SK-N-SH (cell line): ENCODE data around the gene BMAL1.

ENCODE experiments used
- CTCF ChIP-seq: fragments of 200-600 bp; sonication (generic); IDR thresholded peaks from 2 replicates; pipeline ENCODE4 v1.6.1; 2017; ENCODE audit warnings: antibody characterized with exemption, mild to moderate bottlenecking, moderate library complexity
- EP300 ChIP-seq, 2 experiments: IDR thresholded peaks; 2 replicates each; pipeline versions ENCODE4 v1.4.0 to v1.6.1; 2012; ENCODE audit warnings: borderline replicate concordance in 1 of 2, low read depth in 1 of 2, low read length in 1 of 2
- EZH2phosphoT487 ChIP-seq: fragments of 200-600 bp; sonication (generic); IDR thresholded peaks from 2 replicates; pipeline ENCODE4 v1.6.1; 2017; ENCODE audit warnings: low read depth, mixed run types, mild to moderate bottlenecking, antibody characterized with exemption, moderate library complexity, borderline replicate concordance
- FOXJ3 ChIP-seq: sonication (generic); formaldehyde crosslinking; IDR thresholded peaks from 2 replicates; pipeline ENCODE4 v1.5.1; 2020; ENCODE audit warnings: mild to moderate bottlenecking, missing genetic modification reagents
- NFIC ChIP-seq: IDR thresholded peaks from 2 replicates; pipeline ENCODE4 v1.4.0; 2012; ENCODE audit warnings: borderline replicate concordance
- POLR2AphosphoS5 ChIP-seq: IDR thresholded peaks from 2 replicates; pipeline ENCODE4 v1.6.1; 2012; ENCODE audit warnings: low read depth, low read length
- REST ChIP-seq: IDR thresholded peaks from 2 replicates; pipeline ENCODE4 v1.6.1; 2012; ENCODE audit warnings: mild to moderate bottlenecking, low read depth, low read length, moderate library complexity
- RFX5 ChIP-seq: IDR thresholded peaks from 2 replicates; pipeline ENCODE4 v1.6.1; 2012; ENCODE audit warnings: mild to moderate bottlenecking, improper control_type of control experiment, low read length
- SIN3A ChIP-seq: IDR thresholded peaks from 2 replicates; pipeline ENCODE4 v1.6.1; 2012; ENCODE audit warnings: low read depth, mild to moderate bottlenecking, low read length, moderate library complexity, borderline replicate concordance
- TF ChIP-seq, protein P1 (sequence below): fragments of 150-350 bp; IDR thresholded peaks from 2 replicates; pipeline ENCODE4 v1.6.1; 2016; ENCODE audit warnings: mild to moderate bottlenecking, low read depth, low read length

GRCh38 chr11:13228572-13228971, 49.0 kb upstream of the BMAL1 start:
- no peak for TF ChIP-seq CTCF
- no peak for TF ChIP-seq SIN3A
- TF ChIP-seq RFX5, result no peak
- TF ChIP-seq POLR2AphosphoS5, result no peak
- TF ChIP-seq REST, result no peak
- TF ChIP-seq EP300 (IDR thresholded peaks at IDR 0.05; ENCODE audit: borderline replicate concordance in 1 of 2, low read depth in 1 of 2, low read length in 1 of 2), result no peak
- TF ChIP-seq NFIC, result no peak
- no peak for TF ChIP-seq FOXJ3 (CRISPR knock-in tag)
- no peak for TF ChIP-seq EZH2phosphoT487
- TF ChIP-seq, protein P1, sequence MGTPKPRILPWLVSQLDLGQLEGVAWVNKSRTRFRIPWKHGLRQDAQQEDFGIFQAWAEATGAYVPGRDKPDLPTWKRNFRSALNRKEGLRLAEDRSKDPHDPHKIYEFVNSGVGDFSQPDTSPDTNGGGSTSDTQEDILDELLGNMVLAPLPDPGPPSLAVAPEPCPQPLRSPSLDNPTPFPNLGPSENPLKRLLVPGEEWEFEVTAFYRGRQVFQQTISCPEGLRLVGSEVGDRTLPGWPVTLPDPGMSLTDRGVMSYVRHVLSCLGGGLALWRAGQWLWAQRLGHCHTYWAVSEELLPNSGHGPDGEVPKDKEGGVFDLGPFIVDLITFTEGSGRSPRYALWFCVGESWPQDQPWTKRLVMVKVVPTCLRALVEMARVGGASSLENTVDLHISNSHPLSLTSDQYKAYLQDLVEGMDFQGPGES, result no peak
